PC-3 (cell line): ENCODE results near the gene CRISPLD2.

Source experiments
- CTCF ChIP-seq: fragments of 300-600 bp; sonication (generic); conservative IDR thresholded peaks from 2 replicates; pipeline ENCODE4 v1.5.1; 2017; ENCODE audit warnings: antibody characterized with exemption, low read depth, mild to moderate bottlenecking, low read length
- EZH2 ChIP-seq: fragments of 300-600 bp; sonication (generic); IDR thresholded peaks from one replicate; pipeline ENCODE4 v1.6.1; 2017; ENCODE audit warnings: antibody characterized with exemption, mild to moderate bottlenecking, low read length; ENCODE audit not compliant: unreplicated experiment
- EZH2phosphoT487 ChIP-seq: fragments of 300-600 bp; sonication (generic); IDR thresholded peaks from 2 replicates; pipeline ENCODE4 v1.6.1; 2018; ENCODE audit warnings: mild to moderate bottlenecking, antibody characterized with exemption, low read length, borderline replicate concordance

- TF ChIP-seq CTCF (no peak), EZH2phosphoT487 (no peak), EZH2 (no peak)
Measured at GRCh38 chr16:84940670-84941551, 121.1 kb downstream of the CRISPLD2 start.
